ENCODE results near the gene MYEOV.

Gene MYEOV

DNA sequence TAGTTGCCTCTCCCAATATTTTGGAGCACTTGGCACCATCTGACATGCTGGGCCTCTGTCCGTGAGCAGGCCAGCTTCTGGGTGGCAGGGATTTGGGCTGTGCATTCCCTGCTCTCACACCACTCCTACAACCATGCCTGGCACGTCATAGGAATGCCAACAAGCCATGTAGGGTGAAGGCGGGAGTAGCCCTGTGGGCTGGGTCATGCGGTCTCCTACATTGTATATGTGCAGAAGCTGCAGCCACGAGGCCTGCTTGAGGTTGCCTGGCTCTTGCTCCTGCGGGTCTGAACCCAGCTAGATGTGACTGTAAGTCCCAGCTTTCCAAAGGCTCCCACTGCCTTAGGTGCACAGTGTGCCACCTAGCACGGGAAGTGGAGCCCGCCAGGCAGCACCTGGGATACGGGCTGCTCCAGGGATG is 14.5 kb downstream of the MYEOV start:
- no peak overlapping the region for H3K9ac ChIP-seq (ENCODE audit: low read depth, low read length)
- no peaks in the 10 kb centered on the region for H3K4me1 ChIP-seq (ENCODE audit: control insufficient read depth, insufficient read depth, low read length)
- H3K4me3 ChIP-seq (ENCODE audit: low read depth, low read length), result no peak overlapping the region
- H3K36me3 ChIP-seq (ENCODE audit: control insufficient read depth, insufficient read depth, low read length), result no peaks in the 10 kb centered on the region
- no peaks in the 10 kb centered on the region for H3K27me3 ChIP-seq (ENCODE audit: control insufficient read depth, insufficient read depth, low read length)
- H3K9me3 ChIP-seq (ENCODE audit: control insufficient read depth, insufficient read depth, low read length), result no peaks in the 10 kb centered on the region

DNA sequence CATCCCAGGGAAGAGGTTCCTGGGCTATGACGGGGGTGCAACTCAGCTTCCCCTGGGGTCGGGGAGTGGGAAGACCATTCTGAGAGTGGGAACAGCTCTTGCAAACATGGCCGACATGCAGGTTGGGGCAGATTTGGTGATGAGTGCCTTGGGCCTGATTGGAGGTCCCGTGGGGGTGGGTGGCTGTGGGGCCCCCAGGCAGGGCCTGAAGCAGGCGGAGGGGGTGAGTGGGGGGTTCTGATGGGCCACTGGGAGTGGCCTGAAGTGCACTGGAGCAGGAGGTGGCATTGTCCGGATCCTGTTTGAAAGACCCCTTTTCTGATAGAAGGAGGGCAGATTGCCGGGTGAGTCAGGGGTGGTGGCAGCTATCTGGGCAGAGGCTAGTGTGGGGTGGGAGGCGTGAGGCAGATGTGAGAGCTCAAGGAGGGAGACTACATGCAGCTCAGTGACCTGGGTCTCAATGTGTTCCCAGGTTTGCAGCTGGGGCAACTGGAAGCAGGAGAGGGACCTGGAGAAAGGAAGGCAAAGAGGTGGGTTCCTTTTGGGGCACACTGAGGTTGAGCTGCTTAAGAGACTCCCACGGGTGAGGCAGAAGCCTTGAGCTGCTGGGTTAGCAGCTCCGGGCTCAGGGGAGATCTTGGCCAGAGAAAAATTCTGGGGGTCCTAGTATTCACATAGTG is 15.1 kb downstream of the MYEOV start:
- Histone ChIP-seq H3K4me3 (ENCODE audit: low read depth, low read length) (no peak overlapping the region), H3K27me3 (ENCODE audit: control insufficient read depth, insufficient read depth, low read length) (no peaks in the 10 kb centered on the region), H3K9ac (ENCODE audit: low read depth, low read length) (no peak overlapping the region), H3K9me3 (ENCODE audit: control insufficient read depth, insufficient read depth, low read length) (no peaks in the 10 kb centered on the region), H3K36me3 (ENCODE audit: control insufficient read depth, insufficient read depth, low read length) (no peaks in the 10 kb centered on the region), H3K4me1 (ENCODE audit: control insufficient read depth, insufficient read depth, low read length) (no peaks in the 10 kb centered on the region)

DNA sequence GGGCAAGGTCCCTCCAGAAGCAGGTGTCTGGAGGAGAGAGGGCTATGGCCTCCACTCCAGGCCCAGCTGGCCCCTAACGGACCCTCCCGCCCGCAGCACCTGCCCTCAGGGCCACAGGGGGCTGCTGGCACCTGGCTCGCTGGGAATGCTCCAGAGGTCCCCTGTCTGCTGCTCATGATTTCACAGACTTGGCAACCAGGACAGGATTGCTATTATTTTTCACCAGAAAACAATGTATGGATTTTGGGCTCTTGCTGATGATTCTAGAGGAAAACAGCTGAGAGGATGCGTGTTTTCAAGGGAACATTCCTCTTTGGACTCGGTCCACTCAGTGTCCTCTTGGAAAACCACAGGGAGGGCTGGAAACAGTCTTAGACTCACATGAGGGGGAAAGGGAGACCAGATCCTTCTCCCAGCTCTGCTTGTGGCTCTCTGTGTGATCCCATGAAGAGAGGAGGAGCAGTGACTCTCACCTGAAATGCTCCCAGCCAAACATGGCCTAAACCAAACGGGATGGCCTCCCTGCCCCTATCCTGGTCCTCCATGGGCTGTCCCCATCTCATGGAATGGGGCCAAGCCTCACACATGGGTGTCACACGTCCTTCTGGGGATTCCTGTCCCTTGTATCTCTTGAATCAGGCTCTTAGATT is 15.8 kb downstream of the MYEOV start:
- Histone ChIP-seq H3K9ac (ENCODE audit: low read depth, low read length) (no peak overlapping the region), H3K27me3 (ENCODE audit: control insufficient read depth, insufficient read depth, low read length) (no peaks in the 10 kb centered on the region)

DNA sequence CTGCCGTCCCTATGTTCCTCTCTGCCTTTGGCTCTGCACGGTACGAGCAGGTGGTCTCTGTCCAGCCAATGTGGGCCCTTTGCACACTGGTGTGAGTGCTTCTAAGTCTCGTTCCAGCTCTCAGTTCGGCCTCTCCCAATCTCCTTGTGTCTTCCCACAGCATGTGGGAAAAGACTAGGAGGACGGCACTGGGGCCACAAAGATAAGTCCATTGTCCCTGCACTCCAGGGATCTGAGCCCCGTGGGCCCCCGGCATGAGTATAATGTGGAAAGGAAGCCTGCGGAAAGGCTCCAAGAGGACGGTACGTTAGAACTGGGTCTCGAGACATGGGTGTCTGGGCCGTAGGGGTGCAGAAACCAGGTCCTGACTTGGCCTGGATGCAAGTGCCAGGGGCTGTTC is 16.4 kb downstream of the MYEOV start:
- no peaks in the 10 kb centered on the region for H3K36me3 ChIP-seq (ENCODE audit: control insufficient read depth, insufficient read depth, low read length)

More for the DNA sequence above, 15.8 kb downstream of the MYEOV start:
- Histone ChIP-seq H3K4me1 (ENCODE audit: control insufficient read depth, insufficient read depth, low read length) (no peaks in the 10 kb centered on the region), H3K4me3 (ENCODE audit: low read depth, low read length) (no peak overlapping the region), H3K9me3 (ENCODE audit: control insufficient read depth, insufficient read depth, low read length) (no peaks in the 10 kb centered on the region), H3K36me3 (ENCODE audit: control insufficient read depth, insufficient read depth, low read length) (no peaks in the 10 kb centered on the region)

DNA sequence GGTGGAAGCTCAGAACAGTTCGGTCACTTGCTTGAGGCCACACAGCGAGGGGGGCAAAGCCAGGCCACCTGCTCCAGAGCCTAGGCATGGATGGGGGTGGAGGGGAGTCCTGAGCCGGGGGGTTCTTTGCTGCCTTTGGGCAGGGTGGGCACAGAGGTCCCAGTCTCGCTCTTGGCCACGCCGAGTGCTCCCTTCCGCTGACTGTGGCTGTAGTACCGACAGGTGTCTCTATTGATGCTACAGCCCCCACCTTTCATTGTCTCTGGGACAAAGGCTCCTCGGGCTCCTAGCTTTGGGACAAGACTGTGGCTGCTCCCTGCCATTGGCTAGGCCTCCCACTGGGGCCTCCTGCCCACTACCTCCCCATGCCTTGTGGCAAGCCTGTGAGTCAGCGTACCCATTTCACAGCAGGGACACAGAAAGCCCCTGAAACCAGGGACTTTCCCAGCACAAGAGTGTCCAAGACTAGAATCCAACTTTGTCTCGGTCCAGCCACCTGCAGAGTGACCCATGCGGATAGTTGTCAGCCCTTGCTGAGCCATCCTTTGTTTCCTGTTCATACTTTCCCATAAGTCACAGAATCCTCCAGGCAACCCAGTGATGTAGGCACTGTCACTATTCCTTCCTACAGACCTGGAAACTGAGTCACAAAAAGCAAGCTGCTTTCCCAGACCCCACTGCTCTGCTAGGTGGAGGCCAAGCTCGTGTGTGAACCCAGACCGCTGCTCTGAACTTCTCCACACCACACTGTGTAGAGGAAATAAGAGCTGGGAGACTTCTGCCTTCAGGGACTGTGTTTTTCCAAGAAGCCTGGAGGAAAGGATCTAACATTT is 17.2 kb downstream of the MYEOV start:
- no peaks in the 10 kb centered on the region for H3K27me3 ChIP-seq (ENCODE audit: control insufficient read depth, insufficient read depth, low read length)
- no peaks in the 10 kb centered on the region for H3K4me1 ChIP-seq (ENCODE audit: control insufficient read depth, insufficient read depth, low read length)
- H3K4me3 ChIP-seq (ENCODE audit: low read depth, low read length), result no peak overlapping the region
- H3K36me3 ChIP-seq (ENCODE audit: control insufficient read depth, insufficient read depth, low read length), result no peaks in the 10 kb centered on the region
- no peak overlapping the region for H3K9ac ChIP-seq (ENCODE audit: low read depth, low read length)
- no peaks in the 10 kb centered on the region for H3K9me3 ChIP-seq (ENCODE audit: control insufficient read depth, insufficient read depth, low read length)

More for the DNA sequence above, 16.4 kb downstream of the MYEOV start:
- Histone ChIP-seq H3K4me3 (ENCODE audit: low read depth, low read length) (no peak overlapping the region), H3K9me3 (ENCODE audit: control insufficient read depth, insufficient read depth, low read length) (no peaks in the 10 kb centered on the region), H3K9ac (ENCODE audit: low read depth, low read length) (no peak overlapping the region), H3K4me1 (ENCODE audit: control insufficient read depth, insufficient read depth, low read length) (no peaks in the 10 kb centered on the region), H3K27me3 (ENCODE audit: control insufficient read depth, insufficient read depth, low read length) (no peaks in the 10 kb centered on the region)

DNA sequence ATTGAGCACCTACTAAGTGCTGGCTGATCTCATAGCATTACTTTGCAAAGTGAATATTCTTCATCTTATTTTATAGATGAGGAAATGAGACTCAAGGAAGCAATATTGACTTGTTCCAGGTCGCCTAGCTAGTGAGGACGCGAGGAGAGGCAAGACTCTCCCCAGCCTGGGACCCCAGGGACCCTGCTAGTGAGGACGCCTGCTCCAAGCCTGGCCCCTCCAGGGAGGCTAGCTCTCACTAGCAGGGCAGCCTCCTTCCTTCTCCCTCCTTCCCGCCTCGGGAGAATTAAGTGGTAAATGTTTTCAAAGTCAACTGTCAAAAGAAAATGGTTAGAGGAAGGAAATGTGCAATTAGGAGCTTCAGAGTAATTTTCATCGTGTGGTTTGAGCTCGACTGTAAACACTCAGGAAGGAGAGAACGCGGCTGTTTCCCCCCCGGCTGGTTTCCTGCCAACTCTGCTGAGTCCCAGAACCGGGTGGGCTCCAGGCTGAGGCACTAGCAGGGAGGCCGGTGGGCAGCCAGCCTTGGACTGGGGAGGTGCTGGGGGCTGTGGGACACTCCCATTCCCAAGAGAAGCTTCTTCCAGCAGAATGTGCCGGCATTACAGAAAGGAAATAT is 17.9 kb downstream of the MYEOV start:
- H3K27me3 ChIP-seq (ENCODE audit: control insufficient read depth, insufficient read depth, low read length), result no peaks in the 10 kb centered on the region
- H3K9ac ChIP-seq (ENCODE audit: low read depth, low read length), result no peak overlapping the region
- no peaks in the 10 kb centered on the region for H3K4me1 ChIP-seq (ENCODE audit: control insufficient read depth, insufficient read depth, low read length)
- no peaks in the 10 kb centered on the region for H3K36me3 ChIP-seq (ENCODE audit: control insufficient read depth, insufficient read depth, low read length)
- no peaks in the 10 kb centered on the region for H3K9me3 ChIP-seq (ENCODE audit: control insufficient read depth, insufficient read depth, low read length)
- no peak overlapping the region for H3K4me3 ChIP-seq (ENCODE audit: low read depth, low read length)

DNA sequence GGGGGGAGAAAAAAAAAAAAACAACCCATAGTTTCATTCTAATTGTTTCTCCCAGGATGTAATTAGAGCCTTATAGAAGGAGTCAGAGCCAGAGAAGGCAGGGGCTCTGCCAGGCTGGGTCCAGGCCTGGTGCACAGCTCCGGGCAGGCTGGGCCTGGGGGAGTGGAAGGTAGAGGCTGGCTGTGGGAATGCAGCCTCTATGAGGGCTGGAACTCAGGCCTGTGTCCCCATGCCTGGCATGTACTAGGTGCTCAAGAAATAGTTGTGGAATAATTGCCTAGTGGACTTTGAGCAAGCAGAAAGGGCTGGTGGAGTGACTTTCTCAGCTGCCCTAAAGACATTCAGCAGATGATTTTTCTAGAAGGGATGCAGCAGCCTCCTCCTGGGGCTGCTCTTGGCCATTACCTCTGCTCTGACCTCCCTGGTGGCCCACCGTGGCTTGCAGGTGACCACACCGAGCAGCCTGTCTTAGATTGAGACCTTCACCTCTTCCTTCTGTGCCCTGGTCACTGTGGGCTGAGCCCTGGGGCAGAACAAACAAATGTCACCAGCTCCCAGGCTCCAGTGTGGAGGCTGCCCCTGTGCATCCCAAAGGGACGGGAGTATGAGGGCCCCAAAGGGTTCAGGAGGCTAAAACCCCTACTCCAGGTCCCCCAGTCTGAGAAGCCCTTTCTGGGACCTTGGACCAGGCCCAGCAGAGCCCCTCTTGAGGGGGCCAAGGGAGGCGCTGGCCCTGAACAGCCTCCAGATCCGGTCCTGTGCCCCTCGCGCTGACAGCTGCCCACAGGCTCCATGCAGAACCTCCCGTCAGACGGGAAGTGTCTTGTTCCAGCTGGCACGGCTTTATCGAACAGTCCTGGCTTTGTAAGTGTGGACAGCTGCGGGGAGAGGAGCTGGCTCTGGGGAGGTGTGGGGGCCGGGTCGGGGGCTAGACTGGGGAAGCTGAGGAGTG is 18.8 kb downstream of the MYEOV start:
- Histone ChIP-seq H3K27me3 (ENCODE audit: control insufficient read depth, insufficient read depth, low read length) (no peaks in the 10 kb centered on the region), H3K9me3 (ENCODE audit: control insufficient read depth, insufficient read depth, low read length) (no peaks in the 10 kb centered on the region), H3K36me3 (ENCODE audit: control insufficient read depth, insufficient read depth, low read length) (no peaks in the 10 kb centered on the region), H3K4me3 (ENCODE audit: low read depth, low read length) (no peak overlapping the region), H3K4me1 (ENCODE audit: control insufficient read depth, insufficient read depth, low read length) (no peaks in the 10 kb centered on the region), H3K9ac (ENCODE audit: low read depth, low read length) (no peak overlapping the region)

DNA sequence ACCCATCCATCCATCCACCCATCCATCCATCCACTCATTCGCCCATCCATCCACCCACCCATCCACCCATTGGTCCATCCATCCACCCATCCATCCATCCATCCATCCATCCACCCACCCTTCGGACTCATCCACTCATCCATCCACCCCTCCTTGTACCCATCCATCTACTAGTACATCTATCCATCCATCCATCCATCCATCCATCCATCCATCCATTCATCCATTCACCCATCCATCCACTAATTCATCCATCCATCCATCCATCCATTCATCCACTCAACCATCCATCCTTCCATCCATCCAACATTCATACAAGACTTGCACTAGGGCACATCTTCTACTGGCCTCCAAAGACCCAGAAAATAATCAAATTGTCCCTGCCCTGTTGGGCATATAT is 20.0 kb downstream of the MYEOV start:
- no peak overlapping the region for H3K9ac ChIP-seq (ENCODE audit: low read depth, low read length)
- no peaks in the 10 kb centered on the region for H3K9me3 ChIP-seq (ENCODE audit: control insufficient read depth, insufficient read depth, low read length)
- no peaks in the 10 kb centered on the region for H3K4me1 ChIP-seq (ENCODE audit: control insufficient read depth, insufficient read depth, low read length)
- H3K4me3 ChIP-seq (ENCODE audit: low read depth, low read length), result no peak overlapping the region
- H3K27me3 ChIP-seq (ENCODE audit: control insufficient read depth, insufficient read depth, low read length), result no peaks in the 10 kb centered on the region
- no peaks in the 10 kb centered on the region for H3K36me3 ChIP-seq (ENCODE audit: control insufficient read depth, insufficient read depth, low read length)

DNA sequence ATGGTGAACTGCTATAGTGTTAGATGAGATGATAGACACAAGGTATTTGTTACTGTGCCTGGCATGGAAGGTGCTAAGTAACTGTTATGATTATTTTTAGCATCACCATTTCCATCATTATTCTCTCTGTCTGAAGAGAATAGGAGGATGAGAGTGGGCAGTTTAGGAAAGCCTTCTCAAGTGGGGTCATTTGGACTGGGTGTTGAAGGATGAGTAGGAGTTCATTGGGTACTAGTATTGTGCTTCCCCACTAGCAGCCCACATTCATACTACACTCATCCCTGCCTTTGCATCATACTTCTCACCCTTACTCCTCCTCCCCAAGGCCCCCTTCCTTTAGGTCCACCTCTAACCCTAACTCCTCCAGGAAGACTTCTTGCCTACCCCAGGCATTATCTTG is 20.6 kb downstream of the MYEOV start:
- no peak overlapping the region for H3K9ac ChIP-seq (ENCODE audit: low read depth, low read length)
- H3K4me3 ChIP-seq (ENCODE audit: low read depth, low read length), result no peak overlapping the region
- H3K4me1 ChIP-seq (ENCODE audit: control insufficient read depth, insufficient read depth, low read length), result no peaks in the 10 kb centered on the region
- no peaks in the 10 kb centered on the region for H3K27me3 ChIP-seq (ENCODE audit: control insufficient read depth, insufficient read depth, low read length)
- no peaks in the 10 kb centered on the region for H3K36me3 ChIP-seq (ENCODE audit: control insufficient read depth, insufficient read depth, low read length)
- H3K9me3 ChIP-seq (ENCODE audit: control insufficient read depth, insufficient read depth, low read length), result no peaks in the 10 kb centered on the region

DNA sequence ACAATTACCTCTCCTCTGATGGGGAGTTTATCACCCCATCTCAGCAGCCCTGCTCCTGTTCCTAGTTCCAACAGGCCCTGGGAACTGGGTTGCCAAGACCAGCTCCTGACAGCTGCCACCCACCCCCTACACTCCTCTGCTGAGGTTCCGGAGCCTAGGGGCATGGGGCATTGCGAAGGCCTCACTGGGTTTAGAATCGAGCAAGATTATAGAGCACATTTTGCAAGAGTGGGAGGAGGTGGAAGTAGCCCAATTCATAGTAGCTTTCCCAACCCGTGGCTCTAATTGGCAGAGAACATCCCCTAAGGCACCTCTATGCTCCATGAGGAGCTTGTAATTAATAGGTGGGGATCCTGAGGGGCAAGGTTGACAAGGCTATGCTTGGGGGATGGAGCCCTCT is 23.0 kb downstream of the MYEOV start:
- no peak overlapping the region for H3K9ac ChIP-seq (ENCODE audit: low read depth, low read length)
- no peaks in the 10 kb centered on the region for H3K9me3 ChIP-seq (ENCODE audit: control insufficient read depth, insufficient read depth, low read length)
- H3K4me3 ChIP-seq (ENCODE audit: low read depth, low read length), result no peak overlapping the region
- no peaks in the 10 kb centered on the region for H3K4me1 ChIP-seq (ENCODE audit: control insufficient read depth, insufficient read depth, low read length)
- H3K36me3 ChIP-seq (ENCODE audit: control insufficient read depth, insufficient read depth, low read length), result no peaks in the 10 kb centered on the region
- no peaks in the 10 kb centered on the region for H3K27me3 ChIP-seq (ENCODE audit: control insufficient read depth, insufficient read depth, low read length)

All from iPS-15b (cell line).